HEK293 (cell line): ENCODE measurements around the gene TMEM14C.
A peak's percentile ranks its signal among the peaks of the same experiment; 100 is the strongest.

Experiments used
- CTCF ChIA-PET: fragments of 350-600 bp; formaldehyde crosslinking; extraction: SDS; loops from one replicate; lab custom pipeline; 2021; ENCODE audit warnings: antibody characterized with exemption; lab: Yijun Ruan, JAX
- POLR2A ChIA-PET: fragments of 300-600 bp; formaldehyde crosslinking; extraction: SDS; loops from one replicate; lab custom pipeline; 2020; ENCODE audit warnings: antibody characterized with exemption, inconsistent platforms; lab: Yijun Ruan, JAX
- H3K27ac ChIP-seq: fragments of 200-500 bp; sonication (Bioruptor generic); 2 replicates; pipeline ENCODE4 v1.5.1; 2014; ENCODE audit warnings: low read depth, low read length, control low read depth, inconsistent platforms; ENCODE audit errors: extremely low read depth
- H3K36me3 ChIP-seq, 2 experiments: fragments of 200-500 bp in 1 of 2; sonication (Bioruptor generic) in 1 of 2; 1 replicate in 1 of 2; 2 replicates in 1 of 2; pipeline ENCODE4 v1.5.1; 2014 to 2017; ENCODE audit warnings: inconsistent platforms in 2 of 2, low read length in 2 of 2; ENCODE audit not compliant: control insufficient read depth in 2 of 2, insufficient read depth in 1 of 2
- H3K4me1 ChIP-seq: fragments of 200-500 bp; sonication (Bioruptor generic); 2 replicates; pipeline ENCODE4 v1.5.1; 2014; ENCODE audit warnings: mild to moderate bottlenecking, low read length, inconsistent platforms; ENCODE audit not compliant: control insufficient read depth, insufficient read depth
- H3K4me3 ChIP-seq: 2 replicates; pipeline ENCODE4 v1.5.1; 2011; ENCODE audit warnings: low read depth, mild to moderate bottlenecking, control low read depth, low read length, moderate library complexity
- H3K9me3 ChIP-seq: fragments of 200-500 bp; sonication (Bioruptor generic); 2 replicates; pipeline ENCODE4 v1.5.1; 2014; ENCODE audit warnings: low read depth, low read length, inconsistent platforms; ENCODE audit not compliant: control insufficient read depth, insufficient read depth
- EGR2 ChIP-seq: fragments of 450-650 bp; formaldehyde crosslinking; IDR thresholded peaks from 2 replicates; pipeline ENCODE4 v1.5.1; 2016; ENCODE audit warnings: low read depth, missing biosample characterization, missing genetic modification characterization
- GLIS2 ChIP-seq: fragments of 450-650 bp; formaldehyde crosslinking; IDR thresholded peaks from 2 replicates; pipeline ENCODE4 v1.5.1; 2016; ENCODE audit warnings: missing biosample characterization, missing genetic modification characterization
- KLF16 ChIP-seq: fragments of 450-650 bp; formaldehyde crosslinking; IDR thresholded peaks from 2 replicates; pipeline ENCODE4 v1.5.1; 2017; ENCODE audit warnings: missing biosample characterization, missing genetic modification characterization
- KLF9 ChIP-seq: fragments of 450-650 bp; formaldehyde crosslinking; IDR thresholded peaks from 2 replicates; pipeline ENCODE4 v1.5.1; 2016; ENCODE audit warnings: missing biosample characterization, missing genetic modification characterization, low read depth
- PRDM1 ChIP-seq: fragments of 450-650 bp; formaldehyde crosslinking; IDR thresholded peaks from 2 replicates; pipeline ENCODE4; 2016; ENCODE audit warnings: missing biosample characterization, missing genetic modification characterization
- SP2 ChIP-seq: fragments of 450-650 bp; formaldehyde crosslinking; IDR thresholded peaks from 2 replicates; pipeline ENCODE4 v1.5.1; 2016; ENCODE audit warnings: missing biosample characterization, missing genetic modification characterization
- YY2 ChIP-seq: fragments of 450-650 bp; formaldehyde crosslinking; IDR thresholded peaks from 2 replicates; pipeline ENCODE4 v1.5.1; 2016; ENCODE audit warnings: missing biosample characterization, missing genetic modification characterization
- ZBTB20 ChIP-seq: fragments of 450-650 bp; formaldehyde crosslinking; IDR thresholded peaks from 2 replicates; pipeline ENCODE4 v1.5.1; 2016; ENCODE audit warnings: missing biosample characterization, missing genetic modification characterization
- ZBTB6 ChIP-seq: fragments of 450-650 bp; formaldehyde crosslinking; IDR thresholded peaks from 2 replicates; pipeline ENCODE4 v1.5.1; 2017; ENCODE audit warnings: missing biosample characterization, missing genetic modification characterization
- ZBTB8A ChIP-seq: fragments of 450-650 bp; formaldehyde crosslinking; IDR thresholded peaks from 2 replicates; pipeline ENCODE4 v1.5.1; 2016; ENCODE audit warnings: missing biosample characterization, missing genetic modification characterization
- ZNF280C ChIP-seq: fragments of 450-650 bp; formaldehyde crosslinking; IDR thresholded peaks from 2 replicates; pipeline ENCODE4 v1.5.1; 2016; ENCODE audit warnings: missing biosample characterization, missing genetic modification characterization
- ZNF335 ChIP-seq: fragments of 450-650 bp; formaldehyde crosslinking; conservative IDR thresholded peaks from 2 replicates; pipeline ENCODE4 v1.5.1; 2016; ENCODE audit warnings: missing biosample characterization, missing genetic modification characterization
- ZNF416 ChIP-seq: fragments of 450-650 bp; formaldehyde crosslinking; IDR thresholded peaks from 2 replicates; pipeline ENCODE4 v1.5.1; 2016; ENCODE audit warnings: missing biosample characterization, missing genetic modification characterization
- ZNF530 ChIP-seq: fragments of 450-650 bp; formaldehyde crosslinking; IDR thresholded peaks from 2 replicates; pipeline ENCODE4 v1.5.1; 2016; ENCODE audit warnings: low read depth, missing biosample characterization, missing genetic modification characterization
- ZNF558 ChIP-seq: fragments of 450-650 bp; formaldehyde crosslinking; IDR thresholded peaks from 2 replicates; pipeline ENCODE4 v1.5.1; 2016; ENCODE audit warnings: missing biosample characterization, missing genetic modification characterization
- ZNF677 ChIP-seq: fragments of 450-650 bp; IDR thresholded peaks from 2 replicates; pipeline ENCODE4 v1.5.0; 2018; ENCODE audit warnings: missing biosample characterization, mild to moderate bottlenecking, missing genetic modification characterization, moderate library complexity
- ZSCAN5A ChIP-seq: fragments of 450-650 bp; formaldehyde crosslinking; IDR thresholded peaks from 2 replicates; pipeline ENCODE4 v1.5.1; 2016; ENCODE audit warnings: missing biosample characterization, missing genetic modification characterization
- TF ChIP-seq, protein P1 (sequence below): fragments of 450-650 bp; formaldehyde crosslinking; IDR thresholded peaks from 2 replicates; pipeline ENCODE4 v1.5.1; 2016; ENCODE audit warnings: missing biosample characterization, missing genetic modification characterization
- TF ChIP-seq, protein P2 (sequence below): fragments of 450-650 bp; formaldehyde crosslinking; conservative IDR thresholded peaks from 2 replicates; pipeline ENCODE4 v1.5.1; 2016; ENCODE audit warnings: low read depth, missing biosample characterization, missing genetic modification characterization
- TF ChIP-seq, protein P3 (sequence below): fragments of 450-650 bp; formaldehyde crosslinking; optimal IDR thresholded peaks from 2 replicates; pipeline ENCODE3; 2016; ENCODE audit warnings: missing biosample characterization, mild to moderate bottlenecking, missing genetic modification characterization
- TF ChIP-seq, protein P4 (sequence below): fragments of 450-650 bp; formaldehyde crosslinking; IDR thresholded peaks from 2 replicates; pipeline ENCODE4 v1.5.1; 2016; ENCODE audit warnings: missing biosample characterization, missing genetic modification characterization

Gene TMEM14C

GRCh38 chr6:10720265-10720959, 2.5 kb upstream of the TMEM14C start:
- POLR2A ChIA-PET: interaction anchor here (1.0 to 7.8 kb wide), 4 partner anchors 10 to 45 kb away, joined by 3 to 82 read pairs (median 28); partner anchors contain the start of genes C6orf52, PAK1IP1 and TMEM14B
- CTCF ChIA-PET: interaction anchor here (0.8 to 1.8 kb wide), 4 partner anchors 22 to 242 kb away, joined by 3 to 7 read pairs (median 4); partner anchors contain the start of gene TMEM14B
- H3K4me3 ChIP-seq: peak overlapping the region; percentile 25

More at GRCh38 chr6:10720265-10720959, 2.5 kb upstream of the TMEM14C start:
- Histone ChIP-seq H3K36me3 (peaks cover 0 to 9% of the 10 kb centered on the region in 2 experiments; a peak in 1 of 3 replicates), H3K4me1 (no peaks in the 10 kb centered on the region), H3K9me3 (no peaks in the 10 kb centered on the region), H3K27ac (peak overlapping the region; percentile 54; the same call in 1 of the 2 replicates)
- TF ChIP-seq ZNF558 (no peak), KLF16 (no peak), PRDM1 (tag by site-specific recombination) (no peak), ZBTB8A (tag by site-specific recombination) (peak; percentile 95), ZNF530 (tag by site-specific recombination) (no peak), GLIS2 (tag by site-specific recombination) (peak; percentile 0), EGR2 (tag by site-specific recombination) (0 out of 2 replicates have a peak, but pooled peaks have one; percentile 14), ZBTB6 (tag by site-specific recombination) (peak; percentile 33; the same call in 1 of the 2 replicates), KLF9 (0 out of 2 replicates have a peak, but pooled peaks have one; percentile 30), ZNF280C (tag by site-specific recombination) (no peak), SP2 (tag by site-specific recombination) (peak; percentile 30; the same call in 1 of the 2 replicates), ZSCAN5A (tag by site-specific recombination) (no peak), ZBTB20 (tag by site-specific recombination) (peak; percentile 68), ZNF677 (tag by site-specific recombination) (no peak), YY2 (tag by site-specific recombination) (no peak), ZNF335 (peak; percentile 53; the same call in 1 of the 2 replicates), ZNF416 (no peak)
- TF ChIP-seq, protein P1, sequence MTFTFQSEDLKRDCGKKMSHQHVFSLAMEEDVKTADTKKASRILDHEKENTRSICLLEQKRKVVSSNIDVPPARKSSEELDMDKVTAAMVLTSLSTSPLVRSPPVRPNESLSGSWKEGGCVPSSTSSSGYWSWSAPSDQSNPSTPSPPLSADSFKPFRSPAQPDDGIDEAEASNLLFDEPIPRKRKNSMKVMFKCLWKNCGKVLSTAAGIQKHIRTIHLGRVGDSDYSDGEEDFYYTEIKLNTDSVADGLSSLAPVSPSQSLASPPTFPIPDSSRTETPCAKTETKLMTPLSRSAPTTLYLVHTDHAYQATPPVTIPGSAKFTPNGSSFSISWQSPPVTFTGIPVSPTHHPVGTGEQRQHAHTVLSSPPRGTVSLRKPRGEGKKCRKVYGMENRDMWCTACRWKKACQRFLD: no peak
- TF ChIP-seq, protein P2, sequence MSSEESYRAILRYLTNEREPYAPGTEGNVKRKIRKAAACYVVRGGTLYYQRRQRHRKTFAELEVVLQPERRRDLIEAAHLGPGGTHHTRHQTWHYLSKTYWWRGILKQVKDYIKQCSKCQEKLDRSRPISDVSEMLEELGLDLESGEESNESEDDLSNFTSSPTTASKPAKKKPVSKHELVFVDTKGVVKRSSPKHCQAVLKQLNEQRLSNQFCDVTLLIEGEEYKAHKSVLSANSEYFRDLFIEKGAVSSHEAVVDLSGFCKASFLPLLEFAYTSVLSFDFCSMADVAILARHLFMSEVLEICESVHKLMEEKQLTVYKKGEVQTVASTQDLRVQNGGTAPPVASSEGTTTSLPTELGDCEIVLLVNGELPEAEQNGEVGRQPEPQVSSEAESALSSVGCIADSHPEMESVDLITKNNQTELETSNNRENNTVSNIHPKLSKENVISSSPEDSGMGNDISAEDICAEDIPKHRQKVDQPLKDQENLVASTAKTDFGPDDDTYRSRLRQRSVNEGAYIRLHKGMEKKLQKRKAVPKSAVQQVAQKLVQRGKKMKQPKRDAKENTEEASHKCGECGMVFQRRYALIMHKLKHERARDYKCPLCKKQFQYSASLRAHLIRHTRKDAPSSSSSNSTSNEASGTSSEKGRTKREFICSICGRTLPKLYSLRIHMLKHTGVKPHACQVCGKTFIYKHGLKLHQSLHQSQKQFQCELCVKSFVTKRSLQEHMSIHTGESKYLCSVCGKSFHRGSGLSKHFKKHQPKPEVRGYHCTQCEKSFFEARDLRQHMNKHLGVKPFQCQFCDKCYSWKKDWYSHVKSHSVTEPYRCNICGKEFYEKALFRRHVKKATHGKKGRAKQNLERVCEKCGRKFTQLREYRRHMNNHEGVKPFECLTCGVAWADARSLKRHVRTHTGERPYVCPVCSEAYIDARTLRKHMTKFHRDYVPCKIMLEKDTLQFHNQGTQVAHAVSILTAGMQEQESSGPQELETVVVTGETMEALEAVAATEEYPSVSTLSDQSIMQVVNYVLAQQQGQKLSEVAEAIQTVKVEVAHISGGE (tag by site-specific recombination): 0 out of 2 replicates have a peak, but pooled peaks have one; percentile 29
- TF ChIP-seq, protein P3, sequence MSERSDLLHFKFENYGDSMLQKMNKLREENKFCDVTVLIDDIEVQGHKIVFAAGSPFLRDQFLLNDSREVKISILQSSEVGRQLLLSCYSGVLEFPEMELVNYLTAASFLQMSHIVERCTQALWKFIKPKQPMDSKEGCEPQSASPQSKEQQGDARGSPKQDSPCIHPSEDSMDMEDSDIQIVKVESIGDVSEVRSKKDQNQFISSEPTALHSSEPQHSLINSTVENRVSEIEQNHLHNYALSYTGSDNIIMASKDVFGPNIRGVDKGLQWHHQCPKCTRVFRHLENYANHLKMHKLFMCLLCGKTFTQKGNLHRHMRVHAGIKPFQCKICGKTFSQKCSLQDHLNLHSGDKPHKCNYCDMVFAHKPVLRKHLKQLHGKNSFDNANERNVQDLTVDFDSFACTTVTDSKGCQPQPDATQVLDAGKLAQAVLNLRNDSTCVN: peak; percentile 57
- TF ChIP-seq, protein P4, sequence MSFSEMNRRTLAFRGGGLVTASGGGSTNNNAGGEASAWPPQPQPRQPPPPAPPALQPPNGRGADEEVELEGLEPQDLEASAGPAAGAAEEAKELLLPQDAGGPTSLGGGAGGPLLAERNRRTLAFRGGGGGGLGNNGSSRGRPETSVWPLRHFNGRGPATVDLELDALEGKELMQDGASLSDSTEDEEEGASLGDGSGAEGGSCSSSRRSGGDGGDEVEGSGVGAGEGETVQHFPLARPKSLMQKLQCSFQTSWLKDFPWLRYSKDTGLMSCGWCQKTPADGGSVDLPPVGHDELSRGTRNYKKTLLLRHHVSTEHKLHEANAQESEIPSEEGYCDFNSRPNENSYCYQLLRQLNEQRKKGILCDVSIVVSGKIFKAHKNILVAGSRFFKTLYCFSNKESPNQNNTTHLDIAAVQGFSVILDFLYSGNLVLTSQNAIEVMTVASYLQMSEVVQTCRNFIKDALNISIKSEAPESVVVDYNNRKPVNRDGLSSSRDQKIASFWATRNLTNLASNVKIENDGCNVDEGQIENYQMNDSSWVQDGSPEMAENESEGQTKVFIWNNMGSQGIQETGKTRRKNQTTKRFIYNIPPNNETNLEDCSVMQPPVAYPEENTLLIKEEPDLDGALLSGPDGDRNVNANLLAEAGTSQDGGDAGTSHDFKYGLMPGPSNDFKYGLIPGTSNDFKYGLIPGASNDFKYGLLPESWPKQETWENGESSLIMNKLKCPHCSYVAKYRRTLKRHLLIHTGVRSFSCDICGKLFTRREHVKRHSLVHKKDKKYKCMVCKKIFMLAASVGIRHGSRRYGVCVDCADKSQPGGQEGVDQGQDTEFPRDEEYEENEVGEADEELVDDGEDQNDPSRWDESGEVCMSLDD (tag by site-specific recombination): no peak
